PC-3 (cell line): ENCODE measurements around the gene PCSK1N. TPM values are rescaled to one million over a fixed set of nuclear protein-coding genes. Genes with fewer than 3 reads are reported as not detected.
A peak's percentile ranks its signal among the peaks of the same experiment; 100 is the strongest.

Experiments
- ATAC-seq: fragments of 200-7000 bp; cut with Tn5 transposase; 2 replicates; pipeline ENCODE4 v1.9.1; 2020; ENCODE audit warnings: mild to moderate bottlenecking, moderate library complexity
- BruUV-seq: library from RNA; stranded (reverse); fragments of 400-500 nt; replicated peaks from 2 replicates; lab custom pipeline; 2021; lab: Mats Ljungman, UMichigan
- CTCF ChIA-PET: fragments of 300-600 bp; sonication (Branson Sonifier 250); formaldehyde crosslinking; loops from one replicate; lab custom pipeline; 2022; ENCODE audit warnings: antibody characterized with exemption; lab: Charles Lee
- POLR2A ChIA-PET: fragments of 300-600 bp; sonication (Branson Sonifier 250); formaldehyde crosslinking; loops from one replicate; lab custom pipeline; 2022; ENCODE audit warnings: antibody characterized with exemption; ENCODE audit not compliant: unreplicated experiment; lab: Charles Lee
- DNase-seq: peaks from one replicate; pipeline ENCODE4 v3.0.0-alpha.2; 2015
- H2AFZ ChIP-seq: fragments of 300-600 bp; sonication (generic); 2 replicates; pipeline ENCODE4 v1.6.0; 2016; ENCODE audit warnings: antibody characterized with exemption, low read length
- H3F3A ChIP-seq: fragments of 300-600 bp; sonication (generic); one replicate; pipeline ENCODE4 v1.6.0; 2017; ENCODE audit warnings: antibody characterized with exemption, low read length, control low read depth, mild to moderate bottlenecking; ENCODE audit not compliant: unreplicated experiment
- H3K27ac ChIP-seq: fragments of 300-600 bp; sonication (generic); 2 replicates; pipeline ENCODE4 v1.5.1; 2016; ENCODE audit warnings: mild to moderate bottlenecking, low read length
- H3K27me3 ChIP-seq: fragments of 300-600 bp; sonication (generic); 2 replicates; pipeline ENCODE4 v1.6.1; 2016; ENCODE audit warnings: low read length, mixed read lengths
- H3K36me3 ChIP-seq: fragments of 300-600 bp; sonication (generic); 2 replicates; pipeline ENCODE4 v1.6.1; 2016; ENCODE audit warnings: low read depth, mixed run types, low read length, mixed read lengths
- H3K4me1 ChIP-seq: fragments of 300-600 bp; sonication (generic); 2 replicates; pipeline ENCODE4 v1.5.1; 2016; ENCODE audit warnings: low read length; ENCODE audit not compliant: insufficient read depth
- H3K4me2 ChIP-seq: fragments of 300-600 bp; sonication (generic); 2 replicates; pipeline ENCODE4 v1.6.0; 2016; ENCODE audit warnings: low read length
- H3K4me3 ChIP-seq: fragments of 300-600 bp; sonication (generic); 2 replicates; pipeline ENCODE4 v1.5.1; 2016; ENCODE audit warnings: mild to moderate bottlenecking, low read length, mixed read lengths
- H3K79me2 ChIP-seq: fragments of 300-600 bp; sonication (generic); 2 replicates; pipeline ENCODE4 v1.6.1; 2017; ENCODE audit warnings: low read length, mixed read lengths
- H3K9ac ChIP-seq: fragments of 300-600 bp; sonication (generic); 2 replicates; pipeline ENCODE4 v1.6.0; 2016; ENCODE audit warnings: mild to moderate bottlenecking, low read length
- H3K9me2 ChIP-seq: fragments of 300-600 bp; sonication (generic); replicated peaks from 2 replicates; pipeline ENCODE4 v1.6.1; 2016; ENCODE audit warnings: mixed run types, low read length, mixed read lengths
- H3K9me3 ChIP-seq: fragments of 300-600 bp; sonication (generic); 2 replicates; pipeline ENCODE4 v1.6.1; 2016; ENCODE audit warnings: low read length, mixed read lengths
- H4K20me1 ChIP-seq: fragments of 300-600 bp; sonication (generic); 2 replicates; pipeline ENCODE4 v1.6.1; 2016; ENCODE audit warnings: low read length, mixed read lengths
- EZH2 ChIP-seq: fragments of 300-600 bp; sonication (generic); IDR thresholded peaks from one replicate; pipeline ENCODE4 v1.6.1; 2017; ENCODE audit warnings: antibody characterized with exemption, mild to moderate bottlenecking, low read length; ENCODE audit not compliant: unreplicated experiment
- EZH2phosphoT487 ChIP-seq: fragments of 300-600 bp; sonication (generic); IDR thresholded peaks from 2 replicates; pipeline ENCODE4 v1.6.1; 2018; ENCODE audit warnings: mild to moderate bottlenecking, antibody characterized with exemption, low read length, borderline replicate concordance
- intact Hi-C: fragments of 100-400 bp; cut with micrococcal nuclease; formaldehyde crosslinking; loops from 2 replicates; pipeline ENCODE4 v1.9.0; 2023
- total RNA-seq: library from RNA; depleted of rRNA; stranded (reverse); fragments of >200 nt; gene quantifications from 2 replicates; pipeline ENCODE4 v1.2.3, GENCODE V29; 2014
- TF ChIP-seq, protein P1 (sequence below): fragments of 300-600 bp; sonication (generic); conservative IDR thresholded peaks from 2 replicates; pipeline ENCODE4 v1.5.1; 2017; ENCODE audit warnings: antibody characterized with exemption, low read depth, mild to moderate bottlenecking, low read length

Gene PCSK1N
- total RNA-seq, 1 experiment from 2014 or later = 135 TPM

DNA sequence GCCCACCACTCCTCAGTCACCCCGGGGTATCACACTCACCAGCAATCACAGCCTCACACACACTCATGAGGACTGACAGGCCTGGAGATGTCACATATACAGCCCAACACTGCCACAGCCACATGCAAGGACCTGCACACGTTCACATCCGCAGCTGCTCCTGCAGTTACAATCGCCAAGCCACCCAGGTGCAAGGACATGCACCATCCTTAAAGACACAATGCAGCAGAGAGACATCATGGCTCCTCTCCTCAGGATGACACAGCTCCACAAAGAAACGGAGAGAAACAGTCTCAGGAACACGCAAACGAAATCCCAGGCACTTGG lies 1.1 kb downstream of the PCSK1N start:
- ChIA-PET POLR2A (no interaction called here), CTCF (no interaction called here)
- Histone ChIP-seq H3K9ac (peak overlapping the region; percentile 61; the same call in 1 of the 2 replicates), H3K36me3 (no peaks in the 10 kb centered on the region), H3K9me3 (no peaks in the 10 kb centered on the region), H3K4me1 (peaks cover 12% of the 10 kb centered on the region), H3K4me2 (peak overlapping the region; percentile 97), H4K20me1 (no peaks in the 10 kb centered on the region), H2AFZ (peak overlapping the region; percentile 94), H3K4me3 (peak overlapping the region; percentile 94), H3F3A (no peaks in the 10 kb centered on the region), H3K27me3 (no peaks in the 10 kb centered on the region), H3K79me2 (peaks cover 13% of the 10 kb centered on the region), H3K9me2 (no peaks in the 10 kb centered on the region), H3K27ac (no peak overlapping the region)
- ATAC-seq = peak; percentile 43
- TF ChIP-seq EZH2 = no peak
- no peak for TF ChIP-seq EZH2phosphoT487
- TF ChIP-seq, protein P1, sequence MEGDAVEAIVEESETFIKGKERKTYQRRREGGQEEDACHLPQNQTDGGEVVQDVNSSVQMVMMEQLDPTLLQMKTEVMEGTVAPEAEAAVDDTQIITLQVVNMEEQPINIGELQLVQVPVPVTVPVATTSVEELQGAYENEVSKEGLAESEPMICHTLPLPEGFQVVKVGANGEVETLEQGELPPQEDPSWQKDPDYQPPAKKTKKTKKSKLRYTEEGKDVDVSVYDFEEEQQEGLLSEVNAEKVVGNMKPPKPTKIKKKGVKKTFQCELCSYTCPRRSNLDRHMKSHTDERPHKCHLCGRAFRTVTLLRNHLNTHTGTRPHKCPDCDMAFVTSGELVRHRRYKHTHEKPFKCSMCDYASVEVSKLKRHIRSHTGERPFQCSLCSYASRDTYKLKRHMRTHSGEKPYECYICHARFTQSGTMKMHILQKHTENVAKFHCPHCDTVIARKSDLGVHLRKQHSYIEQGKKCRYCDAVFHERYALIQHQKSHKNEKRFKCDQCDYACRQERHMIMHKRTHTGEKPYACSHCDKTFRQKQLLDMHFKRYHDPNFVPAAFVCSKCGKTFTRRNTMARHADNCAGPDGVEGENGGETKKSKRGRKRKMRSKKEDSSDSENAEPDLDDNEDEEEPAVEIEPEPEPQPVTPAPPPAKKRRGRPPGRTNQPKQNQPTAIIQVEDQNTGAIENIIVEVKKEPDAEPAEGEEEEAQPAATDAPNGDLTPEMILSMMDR = no peak
- TSS peak; percentile 75 for BruUV-seq
- intact Hi-C loops = no loop called here
- DNase-seq = peak; percentile 29

DNA sequence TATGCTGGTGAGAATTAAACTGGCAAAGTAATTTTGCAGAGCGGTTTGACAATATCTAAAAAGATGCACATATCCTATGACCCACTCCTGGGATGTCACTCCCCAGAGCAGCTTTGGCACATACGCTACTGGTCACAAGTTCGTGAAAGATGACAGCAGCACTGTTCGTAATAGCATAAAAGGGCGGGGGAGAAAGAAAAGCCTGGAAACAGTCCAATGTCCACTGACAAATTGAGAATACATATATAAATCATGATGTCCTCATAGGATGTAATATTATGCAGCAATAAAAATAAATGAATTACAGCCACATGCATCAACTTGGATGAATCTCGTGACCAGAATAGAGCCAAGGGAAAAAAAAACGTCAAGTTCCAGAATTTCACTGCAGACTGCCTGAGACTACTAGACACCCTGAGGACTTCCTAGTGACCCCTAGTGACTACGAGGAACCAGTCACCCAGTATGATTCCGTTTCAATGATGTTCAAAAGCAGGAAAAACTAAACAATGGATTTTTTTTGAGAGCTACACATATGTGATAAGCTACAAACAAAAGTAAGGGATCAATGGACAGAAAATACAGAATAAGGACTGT lies 1.8 kb downstream of the PCSK1N start:
- intact Hi-C loops = no loop called here
- Histone ChIP-seq H3K4me3 (peak overlapping the region; percentile 94), H3K9me2 (no peaks in the 10 kb centered on the region), H4K20me1 (no peaks in the 10 kb centered on the region), H3K9ac (peak overlapping the region; percentile 61; the same call in 1 of the 2 replicates), H3K27ac (no peak overlapping the region), H3K9me3 (no peaks in the 10 kb centered on the region), H3F3A (no peaks in the 10 kb centered on the region), H3K36me3 (no peaks in the 10 kb centered on the region), H3K4me2 (peak overlapping the region; percentile 97), H3K27me3 (no peaks in the 10 kb centered on the region), H3K79me2 (peaks cover 13% of the 10 kb centered on the region), H3K4me1 (peaks cover 12% of the 10 kb centered on the region), H2AFZ (peak overlapping the region; percentile 94; the same call in 1 of the 2 replicates)
- BruUV-seq = no TSS peak
- peak; percentile 46 for ATAC-seq
- TF ChIP-seq EZH2 = no peak
- TF ChIP-seq, protein P1 = peak; percentile 51; the same call in 1 of the 2 replicates
- ChIA-PET POLR2A (no interaction called here), CTCF (no interaction called here)
- peak; percentile 18 for DNase-seq

DNA sequence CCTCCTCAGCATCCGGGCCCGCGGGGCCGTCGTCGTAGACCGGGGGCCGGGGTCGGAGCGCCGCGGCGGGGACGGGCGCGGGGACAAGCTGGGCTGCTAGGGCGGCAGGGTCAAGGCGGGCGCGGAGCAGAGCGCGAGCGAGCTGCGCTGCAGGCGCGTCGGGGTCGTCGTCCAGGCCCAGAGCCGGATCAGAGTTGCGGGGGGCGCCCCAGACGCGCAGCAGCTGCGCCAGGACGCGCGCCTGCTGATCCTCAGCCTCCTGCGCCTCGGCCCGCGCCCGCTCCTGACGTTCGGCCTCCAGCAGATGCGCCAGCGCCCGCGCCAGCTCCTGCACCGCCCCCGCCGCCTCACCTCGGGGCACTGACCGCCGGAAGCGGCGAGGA lies 3.5 kb downstream of the PCSK1N start:
- no peak overlapping the region for H3K4me3 ChIP-seq
- no peaks in the 10 kb centered on the region for H4K20me1 ChIP-seq
- ChIA-PET CTCF (no interaction called here), POLR2A (no interaction called here)
- no peak overlapping the region for H3K9ac ChIP-seq
- intact Hi-C loops = no loop called here
- H3K9me3 ChIP-seq = no peaks in the 10 kb centered on the region
- TF ChIP-seq EZH2phosphoT487 (no peak), EZH2 (no peak)
- TF ChIP-seq, protein P1 = no peak
- H3F3A ChIP-seq = no peaks in the 10 kb centered on the region
- H3K36me3 ChIP-seq = no peaks in the 10 kb centered on the region
- DNase-seq = no peak
- no peak overlapping the region for H2AFZ ChIP-seq
- peaks cover 12% of the 10 kb centered on the region for H3K4me1 ChIP-seq
- no peak for ATAC-seq
- no peaks in the 10 kb centered on the region for H3K9me2 ChIP-seq
- no peak overlapping the region for H3K27ac ChIP-seq
- H3K4me2 ChIP-seq = no peak overlapping the region
- no peaks in the 10 kb centered on the region for H3K27me3 ChIP-seq
- peaks cover 13% of the 10 kb centered on the region for H3K79me2 ChIP-seq
- no TSS peak for BruUV-seq
